ENCODE data around the gene PILRB. TPM values are rescaled to one million over a fixed set of nuclear protein-coding genes. Genes with fewer than 3 reads are reported as not detected.

PILRB gene
- total RNA-seq, 1 experiment from 2014 or later: 50.1 TPM

- H3K23me2 ChIP-seq (ENCODE audit: insufficient read length, low read depth, low read length, poor library complexity, severe bottlenecking): no peaks in the 10 kb centered on the region
- H2BK20ac ChIP-seq (ENCODE audit: low read depth, low read length, poor library complexity, severe bottlenecking): no peak overlapping the region
- H4K20me1 ChIP-seq (ENCODE audit: control insufficient read depth, insufficient read depth, insufficient read length): no peaks in the 10 kb centered on the region
- H2AK5ac ChIP-seq (ENCODE audit: insufficient read length, low read length): no peak overlapping the region
- no peaks in the 10 kb centered on the region for H3K79me2 ChIP-seq (ENCODE audit: insufficient read depth, low read length)
- H3T11ph ChIP-seq (ENCODE audit: low read length): no peak overlapping the region
- no peak overlapping the region for H2BK120ac ChIP-seq (ENCODE audit: low read depth, low read length, poor library complexity, severe bottlenecking)
- H2BK12ac ChIP-seq (ENCODE audit: insufficient read length, low read depth, low read length): no peak overlapping the region
- H3K27ac ChIP-seq (ENCODE audit: insufficient read length, low read depth, low read length): no peak overlapping the region
- H3K9ac ChIP-seq (ENCODE audit: extremely low read depth, insufficient read length, low read length): no peak overlapping the region
- no peak overlapping the region for H2BK5ac ChIP-seq (ENCODE audit: insufficient read length, low read length)
- H3K14ac ChIP-seq (ENCODE audit: insufficient read depth, low read length): no peak overlapping the region
- no peak overlapping the region for H2BK15ac ChIP-seq (ENCODE audit: low read depth, low read length)
- Mint-ChIP-seq H3K4me3 (no peak overlapping the region; a peak in 1 of 5 replicates), H3K36me3 (ENCODE audit: insufficient read depth in 1 of 3, low read depth in 3 of 3) (peaks cover 37 to 83% (median 68%) of the 10 kb centered on the region in 3 experiments), H3K9me3 (no peaks in the 10 kb centered on the region; a peak in 1 of 5 replicates), H3K4me1 (no peaks in the 10 kb centered on the region), H3K27me3 (ENCODE audit: low read depth) (no peaks in the 10 kb centered on the region), H3K27ac (peak overlapping the region in 1 of 3 experiments; percentile 22; a peak in 1 of 7 replicates)
- no peaks in the 10 kb centered on the region for H3K27me3 ChIP-seq (ENCODE audit: insufficient read depth, low read length)
- no peak overlapping the region for H3K4ac ChIP-seq (ENCODE audit: low read depth, low read length)
- TF ChIP-seq CTCF (conservative IDR thresholded peaks at IDR 0.05): no peak
- no peak overlapping the region for H3K18ac ChIP-seq (ENCODE audit: insufficient read length, low read depth, low read length)
- H2AFZ ChIP-seq (ENCODE audit: low read length): no peak overlapping the region
- no peak overlapping the region for H3K4me2 ChIP-seq (ENCODE audit: insufficient read depth, insufficient read length, low read length)
- no peaks in the 10 kb centered on the region for H3K4me1 ChIP-seq (ENCODE audit: insufficient read depth, low read length)
- no peak overlapping the region for H4K5ac ChIP-seq (ENCODE audit: insufficient read length, low read depth, low read length)
- H3K9me3 ChIP-seq (ENCODE audit: control insufficient read depth, low read depth, low read length): no peaks in the 10 kb centered on the region
- no peaks in the 10 kb centered on the region for H3K79me1 ChIP-seq (ENCODE audit: insufficient read depth, low read depth, low read length, poor library complexity, severe bottlenecking)
- no peak overlapping the region for H3K23ac ChIP-seq (ENCODE audit: insufficient read length, low read depth, low read length)
- no peak for DNase-seq
- H4K8ac ChIP-seq (replicated peaks; ENCODE audit: insufficient read length, low read depth, low read length): no peak overlapping the region
- H3K56ac ChIP-seq (ENCODE audit: insufficient read length, low read depth, low read length): no peak overlapping the region
- no peak overlapping the region for H4K91ac ChIP-seq (ENCODE audit: insufficient read length, low read depth, low read length)
- WGBS (ENCODE audit: extremely low coverage, insufficient read length, low lambda C conversion rate): no CpG with 5 or more reads among the region's 8 CpGs
These were observed 1.4 kb upstream of the PILRB start for GRCh38 chr7:100356416-100357068.

All from H9 (cell line).